GM12873 (cell line): ENCODE results near the gene RPTOR.

Source experiments
- TF ChIP-seq, protein P1 (sequence below): IDR thresholded peaks from 2 replicates; pipeline ENCODE4 v1.5.1; 2012; ENCODE audit warnings: low read depth, mild to moderate bottlenecking, moderate library complexity, low read length, control low read depth; ENCODE audit not compliant: insufficient read depth; ENCODE audit errors: missing control alignments

Gene RPTOR

DNA sequence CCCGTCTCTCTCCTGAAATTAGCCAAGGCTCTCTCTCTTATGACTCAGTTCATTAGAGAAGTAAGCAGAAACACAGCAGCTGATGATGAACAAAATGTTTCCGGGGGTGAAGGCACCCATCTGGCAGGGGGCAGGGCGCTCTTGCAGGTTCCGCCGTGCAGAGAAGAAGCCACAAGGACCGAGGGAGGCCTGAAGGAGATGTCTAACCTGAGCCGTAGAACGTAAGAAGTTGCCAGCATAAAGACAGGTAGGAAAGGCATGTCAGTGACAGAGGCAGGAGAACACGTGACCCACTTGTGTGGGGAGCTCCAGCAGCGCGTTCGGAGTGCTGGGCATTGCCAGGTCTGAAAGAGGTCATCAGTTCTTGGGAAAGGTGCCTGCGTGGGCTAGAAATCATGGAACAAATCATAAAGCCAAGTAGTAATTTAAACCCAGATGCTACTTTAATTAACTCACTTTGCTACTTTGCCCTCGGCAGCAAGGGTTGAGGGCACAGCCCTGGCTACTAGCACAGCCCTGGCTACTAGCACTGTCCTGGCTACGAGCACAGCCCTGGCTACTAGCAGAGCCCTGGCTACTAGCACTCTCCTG lies 198.6 kb downstream of the RPTOR start:
- TF ChIP-seq, protein P1, sequence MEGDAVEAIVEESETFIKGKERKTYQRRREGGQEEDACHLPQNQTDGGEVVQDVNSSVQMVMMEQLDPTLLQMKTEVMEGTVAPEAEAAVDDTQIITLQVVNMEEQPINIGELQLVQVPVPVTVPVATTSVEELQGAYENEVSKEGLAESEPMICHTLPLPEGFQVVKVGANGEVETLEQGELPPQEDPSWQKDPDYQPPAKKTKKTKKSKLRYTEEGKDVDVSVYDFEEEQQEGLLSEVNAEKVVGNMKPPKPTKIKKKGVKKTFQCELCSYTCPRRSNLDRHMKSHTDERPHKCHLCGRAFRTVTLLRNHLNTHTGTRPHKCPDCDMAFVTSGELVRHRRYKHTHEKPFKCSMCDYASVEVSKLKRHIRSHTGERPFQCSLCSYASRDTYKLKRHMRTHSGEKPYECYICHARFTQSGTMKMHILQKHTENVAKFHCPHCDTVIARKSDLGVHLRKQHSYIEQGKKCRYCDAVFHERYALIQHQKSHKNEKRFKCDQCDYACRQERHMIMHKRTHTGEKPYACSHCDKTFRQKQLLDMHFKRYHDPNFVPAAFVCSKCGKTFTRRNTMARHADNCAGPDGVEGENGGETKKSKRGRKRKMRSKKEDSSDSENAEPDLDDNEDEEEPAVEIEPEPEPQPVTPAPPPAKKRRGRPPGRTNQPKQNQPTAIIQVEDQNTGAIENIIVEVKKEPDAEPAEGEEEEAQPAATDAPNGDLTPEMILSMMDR, result no peak

DNA sequence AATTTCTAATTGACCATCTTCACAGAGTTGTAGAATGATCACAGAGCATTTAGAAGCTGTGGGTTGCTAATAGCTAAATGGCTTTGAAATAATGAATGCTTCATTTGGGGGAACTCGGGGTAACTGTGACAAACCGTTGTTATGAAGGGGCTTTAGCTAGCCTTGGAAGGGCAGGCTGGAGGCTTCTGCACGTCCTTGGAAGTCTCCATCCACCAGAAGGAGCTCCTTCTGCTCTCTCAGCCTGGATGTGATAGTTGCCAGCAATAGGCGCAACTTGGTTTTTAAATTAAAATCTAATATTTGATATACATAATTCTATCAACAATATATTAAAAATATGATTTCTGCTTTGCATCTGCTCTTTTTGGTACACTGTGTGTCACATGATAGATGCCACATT lies 200.5 kb downstream of the RPTOR start:
- TF ChIP-seq, protein P1, result no peak

DNA sequence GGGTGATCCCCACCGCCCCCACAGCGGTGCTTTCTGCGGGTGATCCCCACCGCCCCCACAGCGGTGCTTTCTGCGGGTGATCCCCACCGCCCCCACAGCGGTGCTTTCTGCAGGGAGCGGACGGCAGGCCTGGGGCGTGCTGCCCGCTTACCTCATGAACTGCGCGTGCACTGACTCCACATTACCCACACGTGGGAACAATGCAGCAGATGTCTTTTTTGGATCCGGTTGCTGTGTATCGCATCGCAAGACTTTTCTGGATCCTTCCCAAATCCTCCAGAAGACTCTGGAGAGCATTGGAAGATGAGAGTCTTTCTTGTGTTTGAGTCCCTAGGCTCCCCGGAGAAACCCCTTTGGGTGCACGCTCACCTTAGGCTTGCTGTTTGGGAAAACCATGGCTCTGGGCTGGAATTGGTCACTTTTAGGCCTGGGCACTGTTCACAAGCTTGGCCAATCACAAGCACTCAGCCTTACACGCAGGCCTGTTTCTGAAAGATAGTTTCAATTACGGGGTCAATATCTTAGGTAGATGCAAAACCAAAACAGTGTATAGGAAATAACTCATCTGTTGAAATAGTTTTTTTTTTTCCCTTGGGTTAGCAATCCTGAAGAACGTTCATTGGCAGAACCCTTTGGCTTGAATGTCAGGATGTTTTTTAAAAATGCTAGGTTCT lies 201.8 kb downstream of the RPTOR start:
- TF ChIP-seq, protein P1, result no peak

DNA sequence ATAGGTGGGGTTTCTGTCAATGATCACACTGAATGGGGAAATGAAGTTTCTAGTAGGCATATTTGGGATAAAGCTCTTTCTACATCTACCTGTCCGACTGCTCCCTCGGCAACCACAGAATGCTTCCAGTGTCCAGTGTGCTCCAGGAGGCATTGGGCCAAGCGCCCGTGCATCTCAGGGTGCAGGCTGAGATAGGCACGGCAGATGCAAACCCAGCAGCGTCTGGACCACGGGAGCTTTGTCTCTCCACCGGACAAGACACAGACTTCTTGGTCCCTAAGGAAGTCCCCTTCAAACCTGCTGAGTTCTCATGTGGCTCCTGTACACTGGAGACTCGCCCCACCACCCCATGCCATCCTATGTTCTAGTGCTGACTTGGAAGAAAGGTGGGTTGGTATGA lies 202.8 kb downstream of the RPTOR start:
- TF ChIP-seq, protein P1, result no peak

DNA sequence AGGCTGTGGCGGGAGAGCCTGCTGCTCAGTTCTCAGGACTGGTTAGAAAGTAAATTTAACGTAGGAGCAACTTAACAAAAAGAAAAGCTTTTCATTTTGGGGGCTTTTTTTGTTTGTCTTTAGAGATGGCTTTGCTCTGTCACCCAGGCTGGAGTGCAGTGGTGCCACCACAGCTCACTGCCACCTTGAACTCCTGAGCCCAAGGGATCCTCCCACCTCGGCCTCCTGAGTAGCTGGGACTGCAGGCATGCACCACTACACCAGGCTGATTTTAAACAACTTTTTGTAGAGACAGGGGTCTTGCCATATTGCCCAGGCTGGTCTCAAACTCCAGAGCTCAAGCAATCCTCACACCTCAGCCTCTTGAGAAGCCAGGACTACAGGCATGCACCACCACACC lies 205.0 kb downstream of the RPTOR start:
- TF ChIP-seq, protein P1, result no peak

DNA sequence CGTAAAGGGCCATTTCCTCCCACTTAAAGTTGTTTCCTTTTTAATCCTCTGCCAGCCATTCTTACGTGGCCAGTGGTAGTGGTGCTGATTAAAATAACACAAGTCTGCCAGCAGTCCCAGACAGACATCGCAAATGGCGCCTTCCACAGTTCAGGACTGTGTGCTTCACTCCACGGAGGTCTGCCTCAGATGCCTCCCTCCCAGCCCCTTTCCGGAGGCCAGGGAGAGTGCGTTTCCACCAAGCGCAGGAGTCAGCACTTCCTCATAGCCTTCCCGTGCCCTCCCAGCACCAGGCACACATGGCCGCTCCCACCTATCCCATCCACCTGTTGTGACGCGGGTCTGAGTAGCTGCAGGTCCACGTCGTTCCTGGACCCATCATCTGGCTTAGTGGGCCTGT lies 205.6 kb downstream of the RPTOR start:
- TF ChIP-seq, protein P1, result no peak

DNA sequence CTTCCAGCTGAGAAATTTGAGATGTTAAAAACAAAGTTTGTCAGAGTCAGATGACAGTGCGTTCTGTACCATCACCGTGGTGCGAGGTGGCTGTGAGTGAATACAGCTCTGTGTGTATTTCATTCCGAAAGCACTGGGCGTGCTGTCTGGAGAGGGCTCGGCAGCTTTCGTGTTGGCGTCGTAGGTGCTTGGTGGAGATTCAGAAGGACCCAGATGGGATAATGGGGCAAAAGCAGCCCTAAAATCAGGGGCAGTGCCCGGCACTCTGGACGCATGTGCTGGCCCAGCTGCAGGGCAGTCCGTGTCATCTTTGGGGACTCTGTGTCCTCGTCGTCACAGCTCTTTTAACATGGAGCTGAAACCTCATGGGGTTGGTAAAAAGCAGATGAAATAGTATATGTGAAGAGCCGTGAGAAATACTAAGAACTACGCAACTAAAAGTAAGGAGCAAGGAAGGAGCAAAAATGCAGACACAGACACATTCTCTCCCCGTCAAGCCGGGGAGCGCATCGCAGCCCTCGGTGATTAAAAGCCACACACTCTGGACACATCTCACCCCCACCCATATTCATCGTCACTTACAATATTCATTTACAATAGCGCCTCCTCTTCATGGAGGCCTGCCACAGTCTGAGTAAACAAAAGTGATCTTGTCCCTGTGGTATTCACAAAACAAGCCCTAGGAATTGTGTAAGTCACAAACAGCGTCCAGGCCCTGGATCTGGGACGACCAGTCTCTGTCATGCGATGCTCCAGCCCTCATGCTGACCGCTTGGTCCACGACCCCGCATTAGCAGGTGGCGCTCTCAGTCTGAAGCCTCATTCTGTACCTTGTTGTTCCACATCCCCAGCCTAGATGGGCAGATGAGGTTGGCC lies 206.7 kb downstream of the RPTOR start:
- TF ChIP-seq, protein P1, result no peak
